NCI-H748 (cell line): ENCODE data around the gene BMP5.

Experiments
- DNase-seq: peaks from one replicate; lab custom pipeline; 2025; ENCODE audit not compliant: unreplicated experiment; lab: John Stamatoyannopoulos, UW

BMP5 gene

DNA sequence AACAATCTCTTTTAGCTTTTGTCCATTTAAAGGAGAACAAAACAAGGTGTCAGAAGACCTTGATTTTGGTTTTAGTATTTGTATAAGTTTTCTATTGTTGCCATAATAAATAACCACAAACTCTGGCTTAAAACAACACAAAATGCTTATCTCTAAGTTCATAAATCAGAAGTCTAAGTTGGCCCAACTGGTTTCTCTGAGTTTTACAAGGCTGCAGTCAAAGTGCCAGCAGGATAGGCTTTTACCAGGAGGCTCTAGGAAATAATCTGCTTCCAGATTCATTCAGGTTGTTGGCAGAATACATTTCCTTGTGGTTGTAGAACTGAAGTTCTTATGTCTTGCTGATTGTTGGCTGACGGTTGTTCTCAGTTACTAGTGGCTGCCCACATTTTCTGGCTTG, 149.2 kb downstream of the BMP5 start:
- DNase-seq, result no peak

GRCh38 chr6:55714831-55715230, 160.6 kb downstream of the BMP5 start:
- DNase-seq, result no peak

DNA sequence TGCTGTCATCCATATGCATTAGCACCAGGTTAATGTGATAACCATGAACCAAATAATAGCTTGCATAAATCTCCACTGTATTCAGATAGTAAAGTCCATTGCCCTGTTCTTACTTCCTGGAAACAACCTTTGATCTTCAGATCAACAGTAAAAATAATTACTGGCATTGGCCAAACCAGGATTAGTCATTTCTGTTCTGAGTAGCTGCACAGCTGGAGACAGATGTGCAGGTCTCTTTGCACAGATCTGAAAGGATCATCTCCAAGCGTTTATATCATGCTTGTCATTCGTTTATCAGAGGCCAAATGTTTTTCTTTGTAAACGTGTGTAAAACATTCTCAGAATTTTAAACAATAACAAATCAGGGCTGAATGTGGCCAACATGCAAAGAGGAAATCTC, 162.0 kb downstream of the BMP5 start:
- no peak for DNase-seq

- DNase-seq, result no peak
Observed at GRCh38 chr6:55708711-55709110, 166.7 kb downstream of the BMP5 start.

- DNase-seq, result no peak
Observed at GRCh38 chr6:55705451-55706440, 169.6 kb downstream of the BMP5 start.

GRCh38 chr6:55704421-55704820, 171.0 kb downstream of the BMP5 start:
- DNase-seq, result no peak
